H9 (cell line): ENCODE data around the gene MRPL55. TPM values are rescaled to one million over a fixed set of nuclear protein-coding genes. Genes with fewer than 3 reads are reported as not detected.
A peak's percentile ranks its signal among the peaks of the same experiment; 100 is the strongest.

ENCODE experiments used
- DNase-seq: peaks from one replicate; pipeline ENCODE4 v3.0.0-alpha.2; 2017
- H2AFZ ChIP-seq: one replicate; pipeline ENCODE4 v1.6.1; 2013; ENCODE audit warnings: mild to moderate bottlenecking, low read length, control low read depth, moderate library complexity
- H2AK5ac ChIP-seq: 2 replicates; pipeline ENCODE4 v1.6.1; 2013; ENCODE audit warnings: low read length, control low read depth, mixed read lengths; ENCODE audit not compliant: insufficient read length
- H2BK120ac ChIP-seq: one replicate; pipeline ENCODE4 v1.6.1; 2013; ENCODE audit warnings: low read depth, mild to moderate bottlenecking, low read length, control low read depth, inconsistent platforms; ENCODE audit not compliant: poor library complexity, severe bottlenecking
- H2BK12ac ChIP-seq: 2 replicates; pipeline ENCODE4 v1.6.1; 2013; ENCODE audit warnings: low read length, control low read depth, mixed read lengths, low read depth; ENCODE audit not compliant: insufficient read length
- H2BK15ac ChIP-seq: 2 replicates; pipeline ENCODE4 v1.6.1; 2013; ENCODE audit warnings: low read depth, low read length, control low read depth
- H2BK20ac ChIP-seq: one replicate; pipeline ENCODE4 v1.6.1; 2013; ENCODE audit warnings: low read depth, mild to moderate bottlenecking, low read length, control low read depth, inconsistent platforms; ENCODE audit not compliant: poor library complexity, severe bottlenecking
- H2BK5ac ChIP-seq: 2 replicates; pipeline ENCODE4 v1.6.1; 2013; ENCODE audit warnings: low read length, control low read depth, mixed read lengths; ENCODE audit not compliant: insufficient read length
- H3K14ac ChIP-seq: 2 replicates; pipeline ENCODE4 v1.6.1; 2013; ENCODE audit warnings: low read length, control low read depth; ENCODE audit not compliant: insufficient read depth
- H3K18ac ChIP-seq: 2 replicates; pipeline ENCODE4 v1.6.1; 2013; ENCODE audit warnings: low read depth, mild to moderate bottlenecking, mixed read lengths, low read length, control low read depth; ENCODE audit not compliant: insufficient read length
- H3K23ac ChIP-seq: 2 replicates; pipeline ENCODE4 v1.6.1; 2013; ENCODE audit warnings: low read length, control low read depth, mixed read lengths, low read depth; ENCODE audit not compliant: insufficient read length
- H3K23me2 ChIP-seq: 2 replicates; pipeline ENCODE4 v1.6.1; 2013; ENCODE audit warnings: low read depth, mild to moderate bottlenecking, mixed read lengths, low read length, control low read depth; ENCODE audit not compliant: insufficient read length, poor library complexity, severe bottlenecking
- H3K27ac ChIP-seq: 2 replicates; pipeline ENCODE4 v1.5.1; 2013; ENCODE audit warnings: low read length, control low read depth, mixed read lengths, low read depth; ENCODE audit not compliant: insufficient read length
- H3K27me3 ChIP-seq: 2 replicates; pipeline ENCODE4 v1.6.1; 2013; ENCODE audit warnings: low read length, control low read depth, inconsistent platforms; ENCODE audit not compliant: insufficient read depth
- H3K4ac ChIP-seq: 2 replicates; pipeline ENCODE4 v1.6.1; 2013; ENCODE audit warnings: low read depth, mild to moderate bottlenecking, control low read depth, inconsistent platforms, low read length, moderate library complexity
- H3K4me1 ChIP-seq: 2 replicates; pipeline ENCODE4 v1.6.1; 2013; ENCODE audit warnings: low read length, control low read depth, inconsistent platforms; ENCODE audit not compliant: insufficient read depth
- H3K4me2 ChIP-seq: 2 replicates; pipeline ENCODE4 v1.6.1; 2013; ENCODE audit warnings: low read length, control low read depth, mixed read lengths; ENCODE audit not compliant: insufficient read length, insufficient read depth
- H3K56ac ChIP-seq: 2 replicates; pipeline ENCODE4 v1.6.1; 2013; ENCODE audit warnings: low read depth, mild to moderate bottlenecking, mixed read lengths, low read length, control low read depth; ENCODE audit not compliant: insufficient read length
- H3K79me1 ChIP-seq: 2 replicates; pipeline ENCODE4 v1.6.1; 2013; ENCODE audit warnings: low read depth, mild to moderate bottlenecking, moderate library complexity, low read length, control low read depth, inconsistent platforms; ENCODE audit not compliant: insufficient read depth, poor library complexity, severe bottlenecking
- H3K79me2 ChIP-seq: 2 replicates; pipeline ENCODE4 v1.6.1; 2013; ENCODE audit warnings: low read length, control low read depth, inconsistent platforms; ENCODE audit not compliant: insufficient read depth
- H3K9ac ChIP-seq: 2 replicates; pipeline ENCODE4 v1.6.1; 2013; ENCODE audit warnings: low read length, control low read depth, mixed read lengths; ENCODE audit not compliant: insufficient read length; ENCODE audit errors: extremely low read depth
- H3K9me3 ChIP-seq: one replicate; pipeline ENCODE4 v1.6.1; 2013; ENCODE audit warnings: low read depth, low read length, inconsistent platforms; ENCODE audit not compliant: control insufficient read depth
- H3T11ph ChIP-seq: one replicate; pipeline ENCODE4 v1.6.1; 2013; ENCODE audit warnings: mild to moderate bottlenecking, low read length, control low read depth, inconsistent platforms
- H4K20me1 ChIP-seq: one replicate; pipeline ENCODE4 v1.6.1; 2013; ENCODE audit not compliant: control insufficient read depth, insufficient read length, insufficient read depth
- H4K5ac ChIP-seq: 2 replicates; pipeline ENCODE4 v1.6.1; 2013; ENCODE audit warnings: low read depth, mild to moderate bottlenecking, mixed read lengths, low read length, control low read depth; ENCODE audit not compliant: insufficient read length
- H4K8ac ChIP-seq: replicated peaks from 2 replicates; pipeline ENCODE4 v1.6.1; 2013; ENCODE audit warnings: low read length, control low read depth, mixed read lengths, low read depth; ENCODE audit not compliant: insufficient read length
- H4K91ac ChIP-seq: 2 replicates; pipeline ENCODE4 v1.6.1; 2013; ENCODE audit warnings: low read depth, mild to moderate bottlenecking, moderate library complexity, mixed read lengths, low read length, control low read depth; ENCODE audit not compliant: insufficient read length
- H3K27ac Mint-ChIP-seq, 3 experiments: 2 replicates in 2 of 3; 3 replicates in 1 of 3; pipeline ENCODE4 v1.8.0; 2020 to 2021; ENCODE audit warnings: mixed read lengths in 3 of 3, mild to moderate bottlenecking in 1 of 3, moderate library complexity in 1 of 3
- H3K27me3 Mint-ChIP-seq: 2 replicates; pipeline ENCODE4 v1.8.0; 2021; ENCODE audit warnings: low read depth, mild to moderate bottlenecking, moderate library complexity, mixed read lengths
- H3K36me3 Mint-ChIP-seq, 3 experiments: 2 replicates in 2 of 3; 3 replicates in 1 of 3; pipeline ENCODE4 v1.8.0; 2020 to 2021; ENCODE audit warnings: low read depth in 3 of 3, mixed read lengths in 3 of 3; ENCODE audit not compliant: insufficient read depth in 1 of 3
- H3K4me1 Mint-ChIP-seq, 2 experiments: 2 replicates each; pipeline ENCODE4 v1.8.0; 2020; ENCODE audit warnings: mixed read lengths in 2 of 2
- H3K4me3 Mint-ChIP-seq, 2 experiments: 2 replicates in 1 of 2; 3 replicates in 1 of 2; pipeline ENCODE4 v1.8.0; 2020 to 2021; ENCODE audit warnings: mild to moderate bottlenecking in 2 of 2, mixed read lengths in 2 of 2, moderate library complexity in 1 of 2
- H3K9me3 Mint-ChIP-seq, 2 experiments: 2 replicates in 1 of 2; 3 replicates in 1 of 2; pipeline ENCODE4 v1.8.0; 2020; ENCODE audit warnings: mild to moderate bottlenecking in 2 of 2, mixed read lengths in 2 of 2, moderate library complexity in 1 of 2
- WGBS: extraction: QIAGEN DNeasy Blood & Tissue Kit; methylation state at CpG from one replicate; pipeline ENCODE4 v1.1.7; 2013; ENCODE audit warnings: missing lambda C conversion rate, low lambda C conversion rate, mixed read lengths; ENCODE audit not compliant: insufficient read length; ENCODE audit errors: extremely low coverage; 5-methylcytosine and 5-hydroxymethylcytosine counted together
- total RNA-seq: library from RNA; stranded (reverse); gene quantifications from 2 replicates; pipeline ENCODE4 v1.2.1, GENCODE V29; 2021
- TF ChIP-seq, protein P1 (sequence below): fragments of 200-600 bp; sonication (generic); conservative IDR thresholded peaks from 3 replicates; pipeline ENCODE4 v1.8.0; 2021; ENCODE audit warnings: antibody characterized with exemption, mild to moderate bottlenecking

Gene MRPL55
- total RNA-seq, 1 experiment from 2014 or later = 62.3 TPM

DNA sequence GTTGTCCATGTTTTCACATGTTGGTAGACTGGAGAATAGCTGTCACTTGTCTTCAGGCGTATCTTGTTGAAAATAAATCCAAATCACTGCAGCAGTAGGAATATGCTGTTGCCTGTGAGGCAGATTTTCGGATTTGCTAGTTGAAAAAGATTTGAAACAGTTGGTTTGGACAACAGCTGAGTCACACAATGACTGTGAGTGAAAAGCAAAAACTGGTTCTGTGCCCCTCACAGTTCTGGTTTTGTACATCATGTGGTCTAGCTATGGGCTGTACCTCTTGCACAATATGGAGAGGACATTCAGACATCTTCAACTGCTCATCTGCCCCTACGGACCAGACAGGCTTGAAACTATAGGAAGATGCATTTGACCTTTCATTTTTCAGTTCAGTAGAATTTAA lies 24.8 kb downstream of the MRPL55 start:
- peak overlapping the region; percentile 97 to 99 for H3K4me3 Mint-ChIP-seq
- no peak overlapping the region for H4K91ac ChIP-seq
- H3K79me1 ChIP-seq = peaks cover 17% of the 10 kb centered on the region
- no peak overlapping the region for H2AK5ac ChIP-seq
- H3K18ac ChIP-seq = no peak overlapping the region
- no peaks in the 10 kb centered on the region; the same call in 1 of the 2 replicates for H3K27me3 ChIP-seq
- TF ChIP-seq, protein P1, sequence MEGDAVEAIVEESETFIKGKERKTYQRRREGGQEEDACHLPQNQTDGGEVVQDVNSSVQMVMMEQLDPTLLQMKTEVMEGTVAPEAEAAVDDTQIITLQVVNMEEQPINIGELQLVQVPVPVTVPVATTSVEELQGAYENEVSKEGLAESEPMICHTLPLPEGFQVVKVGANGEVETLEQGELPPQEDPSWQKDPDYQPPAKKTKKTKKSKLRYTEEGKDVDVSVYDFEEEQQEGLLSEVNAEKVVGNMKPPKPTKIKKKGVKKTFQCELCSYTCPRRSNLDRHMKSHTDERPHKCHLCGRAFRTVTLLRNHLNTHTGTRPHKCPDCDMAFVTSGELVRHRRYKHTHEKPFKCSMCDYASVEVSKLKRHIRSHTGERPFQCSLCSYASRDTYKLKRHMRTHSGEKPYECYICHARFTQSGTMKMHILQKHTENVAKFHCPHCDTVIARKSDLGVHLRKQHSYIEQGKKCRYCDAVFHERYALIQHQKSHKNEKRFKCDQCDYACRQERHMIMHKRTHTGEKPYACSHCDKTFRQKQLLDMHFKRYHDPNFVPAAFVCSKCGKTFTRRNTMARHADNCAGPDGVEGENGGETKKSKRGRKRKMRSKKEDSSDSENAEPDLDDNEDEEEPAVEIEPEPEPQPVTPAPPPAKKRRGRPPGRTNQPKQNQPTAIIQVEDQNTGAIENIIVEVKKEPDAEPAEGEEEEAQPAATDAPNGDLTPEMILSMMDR = no peak
- H3K23me2 ChIP-seq = peaks cover 10% of the 10 kb centered on the region
- H3K36me3 Mint-ChIP-seq = peaks cover 10 to 23% (median 22%) of the 10 kb centered on the region in 3 experiments
- WGBS = no CpG with 5 or more reads among the region's 3 CpGs
- no peak overlapping the region for H3T11ph ChIP-seq
- H3K4me1 Mint-ChIP-seq = peaks cover 43 to 53% of the 10 kb centered on the region in 2 experiments
- no peak overlapping the region for H3K4ac ChIP-seq
- H3K4me1 ChIP-seq = peaks cover 6% of the 10 kb centered on the region
- peaks cover 16% of the 10 kb centered on the region for H3K27me3 Mint-ChIP-seq
- no peak overlapping the region for H2BK5ac ChIP-seq
- H3K27ac Mint-ChIP-seq = no peak overlapping the region
- peak overlapping the region; percentile 90 for H3K4me2 ChIP-seq
- no peak overlapping the region for H3K56ac ChIP-seq
- H4K5ac ChIP-seq = no peak overlapping the region
- peaks cover 61% of the 10 kb centered on the region for H3K79me2 ChIP-seq
- H3K23ac ChIP-seq = no peak overlapping the region
- no peak overlapping the region for H2BK20ac ChIP-seq
- no peak overlapping the region for H2BK120ac ChIP-seq
- no peaks in the 10 kb centered on the region for H3K9me3 ChIP-seq
- H2AFZ ChIP-seq = no peak overlapping the region
- no peak overlapping the region for H2BK12ac ChIP-seq
- no peak overlapping the region for H3K14ac ChIP-seq
- H3K9me3 Mint-ChIP-seq = 0 out of 5 replicates have a peak, but pooled peaks cover 0 to 3% of the 10 kb centered on the region in 2 experiments
- H2BK15ac ChIP-seq = no peak overlapping the region
- no peak overlapping the region for H3K27ac ChIP-seq
- H4K20me1 ChIP-seq = peaks cover 3% of the 10 kb centered on the region
- DNase-seq = no peak
- H3K9ac ChIP-seq = peak overlapping the region; percentile 95
- H4K8ac ChIP-seq = no peak overlapping the region
